ENCODE data around the gene SPATA45.

DNA sequence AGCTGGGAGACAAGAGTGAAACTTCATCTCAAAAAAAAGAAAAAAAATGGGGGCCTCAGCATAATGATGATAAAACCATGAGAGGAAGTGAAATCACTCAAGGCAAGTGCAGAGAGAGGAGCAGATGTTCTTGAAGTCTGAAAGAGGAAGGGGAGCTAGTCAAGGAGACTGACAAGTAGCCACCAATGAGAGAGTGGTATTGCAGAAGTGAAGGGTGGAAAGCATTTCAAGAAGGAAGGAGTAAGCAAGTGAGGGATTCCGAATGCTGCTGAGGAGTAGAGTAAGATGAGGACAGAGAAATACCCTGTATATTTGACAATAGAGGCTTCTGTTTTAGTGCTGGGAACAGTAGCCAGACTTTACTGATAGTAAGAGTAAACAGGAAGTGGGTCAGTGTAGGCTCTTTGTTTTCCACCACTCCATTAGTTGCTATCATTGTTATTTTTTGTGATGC lies 52.9 kb downstream of the SPATA45 start:
- TF ChIP-seq, protein P1, sequence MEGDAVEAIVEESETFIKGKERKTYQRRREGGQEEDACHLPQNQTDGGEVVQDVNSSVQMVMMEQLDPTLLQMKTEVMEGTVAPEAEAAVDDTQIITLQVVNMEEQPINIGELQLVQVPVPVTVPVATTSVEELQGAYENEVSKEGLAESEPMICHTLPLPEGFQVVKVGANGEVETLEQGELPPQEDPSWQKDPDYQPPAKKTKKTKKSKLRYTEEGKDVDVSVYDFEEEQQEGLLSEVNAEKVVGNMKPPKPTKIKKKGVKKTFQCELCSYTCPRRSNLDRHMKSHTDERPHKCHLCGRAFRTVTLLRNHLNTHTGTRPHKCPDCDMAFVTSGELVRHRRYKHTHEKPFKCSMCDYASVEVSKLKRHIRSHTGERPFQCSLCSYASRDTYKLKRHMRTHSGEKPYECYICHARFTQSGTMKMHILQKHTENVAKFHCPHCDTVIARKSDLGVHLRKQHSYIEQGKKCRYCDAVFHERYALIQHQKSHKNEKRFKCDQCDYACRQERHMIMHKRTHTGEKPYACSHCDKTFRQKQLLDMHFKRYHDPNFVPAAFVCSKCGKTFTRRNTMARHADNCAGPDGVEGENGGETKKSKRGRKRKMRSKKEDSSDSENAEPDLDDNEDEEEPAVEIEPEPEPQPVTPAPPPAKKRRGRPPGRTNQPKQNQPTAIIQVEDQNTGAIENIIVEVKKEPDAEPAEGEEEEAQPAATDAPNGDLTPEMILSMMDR (IDR thresholded peaks at IDR 0.05; ENCODE audit: insufficient read depth, low read length), result no peak
- TF ChIP-seq POLR2AphosphoS5 (IDR thresholded peaks at IDR 0.05; ENCODE audit: low read depth) (peak; percentile 56; the same call in 1 of the 2 replicates), SPI1 (IDR thresholded peaks at IDR 0.05; ENCODE audit: borderline replicate concordance, low read depth) (peak; percentile 98)

Data from HL-60 (cell line).